OCI-LY3 (cell line): ENCODE data around the gene RNF40.

Experiments
- H2AFZ ChIP-seq: fragments of 200-600, 300-600 bp; shearing (Covaris generic); 2 replicates; pipeline ENCODE4 v1.6.0; 2014; ENCODE audit warnings: antibody characterized with exemption, low read depth, low read length
- H3K27ac ChIP-seq: fragments of 200-600, 300-600 bp; sonication (generic); 2 replicates; pipeline ENCODE4 v1.5.1; 2014; ENCODE audit warnings: mild to moderate bottlenecking, low read length, moderate library complexity, mixed read lengths
- H3K27me3 ChIP-seq: fragments of 200-600, 300-600 bp; sonication (generic); 2 replicates; pipeline ENCODE4 v1.6.1; 2014; ENCODE audit warnings: low read depth, low read length, mixed read lengths
- H3K36me3 ChIP-seq: fragments of 200-600, 300-600 bp; sonication (generic); replicated peaks from 2 replicates; pipeline ENCODE3; 2014; ENCODE audit warnings: low read depth, low read length, mixed read lengths
- H3K4me1 ChIP-seq: fragments of 300-600, 200-600 bp; sonication (generic); 2 replicates; pipeline ENCODE4 v1.6.1; 2014; ENCODE audit warnings: low read length, mixed read lengths
- H3K4me2 ChIP-seq: fragments of 200-600, 300-600 bp; sonication (generic); 2 replicates; pipeline ENCODE4 v1.6.1; 2014; ENCODE audit warnings: low read length, mixed read lengths
- H3K4me3 ChIP-seq: fragments of 300-600, 200-600 bp; sonication (generic); 2 replicates; pipeline ENCODE4 v1.5.1; 2014; ENCODE audit warnings: antibody characterized with exemption, mild to moderate bottlenecking, low read length, moderate library complexity
- H3K79me2 ChIP-seq: fragments of 300-600, 200-600 bp; shearing (Covaris generic); 2 replicates; pipeline ENCODE4 v1.6.1; 2014; ENCODE audit warnings: mild to moderate bottlenecking, low read length, mixed read lengths
- H3K9ac ChIP-seq: fragments of 300-600, 200-600 bp; shearing (Covaris generic); 2 replicates; pipeline ENCODE4 v1.6.0; 2014; ENCODE audit warnings: mild to moderate bottlenecking, low read length, moderate library complexity
- H3K9me3 ChIP-seq: fragments of 200-600, 300-600 bp; shearing (Covaris generic); 2 replicates; pipeline ENCODE4 v1.6.1; 2014; ENCODE audit warnings: low read length, mixed read lengths; ENCODE audit not compliant: insufficient read depth
- H4K20me1 ChIP-seq: fragments of 200-600, 300-600 bp; sonication (generic); 2 replicates; pipeline ENCODE4 v1.6.1; 2016; ENCODE audit warnings: low read length, mixed read lengths; ENCODE audit not compliant: insufficient read depth
- CTCF ChIP-seq: fragments of 200-600, 300-600 bp; sonication (generic); IDR thresholded peaks from 2 replicates; pipeline ENCODE4 v1.5.1; 2014; ENCODE audit warnings: antibody characterized with exemption, low read length, low read depth
- EZH2phosphoT487 ChIP-seq: fragments of 200-600 bp; shearing (Covaris generic); IDR thresholded peaks from 2 replicates; pipeline ENCODE4 v1.6.1; 2018; ENCODE audit warnings: antibody characterized with exemption, mixed run types, low read depth

The RNF40 gene

GRCh38 chr16:30721167-30721566 lies 41.0 kb upstream of the RNF40 start:
- no peaks in the 10 kb centered on the region; the same call in 1 of the 2 replicates for H4K20me1 ChIP-seq
- TF ChIP-seq EZH2phosphoT487 = no peak
- TF ChIP-seq CTCF = no peak
- peaks cover 79% of the 10 kb centered on the region for H3K36me3 ChIP-seq
- H3K27me3 ChIP-seq = no peaks in the 10 kb centered on the region
- H2AFZ ChIP-seq = no peak overlapping the region
- no peak overlapping the region for H3K4me2 ChIP-seq
- peaks cover 7% of the 10 kb centered on the region for H3K4me1 ChIP-seq
- no peaks in the 10 kb centered on the region for H3K9me3 ChIP-seq
- H3K27ac ChIP-seq = no peak overlapping the region
- H3K79me2 ChIP-seq = peaks cover 53% of the 10 kb centered on the region
- no peak overlapping the region for H3K4me3 ChIP-seq
- H3K9ac ChIP-seq = no peak overlapping the region

DNA sequence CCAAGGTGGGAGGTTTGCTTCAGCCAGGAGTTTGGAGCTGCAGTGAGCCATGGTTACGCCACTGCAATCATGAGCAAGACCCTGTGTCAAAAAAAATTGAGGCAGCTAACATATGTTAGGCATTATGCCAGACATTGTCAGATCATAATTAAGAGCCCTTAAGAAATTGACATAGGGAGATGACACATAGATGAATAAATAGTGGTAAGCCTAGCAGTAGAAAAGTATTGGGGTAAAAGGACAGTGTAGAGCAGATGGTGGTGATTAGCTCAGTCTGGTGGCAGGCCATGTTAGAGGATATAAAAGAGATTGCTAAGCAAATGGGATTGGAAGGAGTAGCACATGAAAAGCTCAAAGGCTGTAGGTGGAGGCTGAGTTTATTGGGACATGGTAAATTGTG lies 40.5 kb upstream of the RNF40 start:
- Histone ChIP-seq H3K79me2 (peaks cover 48% of the 10 kb centered on the region), H4K20me1 (no peaks in the 10 kb centered on the region; the same call in 1 of the 2 replicates), H3K4me1 (peaks cover 7% of the 10 kb centered on the region), H3K4me3 (no peak overlapping the region), H3K27me3 (no peaks in the 10 kb centered on the region), H3K9me3 (no peaks in the 10 kb centered on the region), H3K27ac (no peak overlapping the region), H3K36me3 (peaks cover 77% of the 10 kb centered on the region), H3K9ac (no peak overlapping the region), H3K4me2 (no peak overlapping the region), H2AFZ (no peak overlapping the region)
- TF ChIP-seq CTCF = no peak
- TF ChIP-seq EZH2phosphoT487 = no peak

- Histone ChIP-seq H3K79me2 (peaks cover 47% of the 10 kb centered on the region), H4K20me1 (no peaks in the 10 kb centered on the region; the same call in 1 of the 2 replicates), H3K9ac (no peak overlapping the region), H3K9me3 (no peaks in the 10 kb centered on the region), H3K36me3 (peaks cover 69% of the 10 kb centered on the region), H2AFZ (no peak overlapping the region), H3K27ac (no peak overlapping the region), H3K4me3 (no peak overlapping the region), H3K4me2 (no peak overlapping the region), H3K4me1 (peaks cover 7% of the 10 kb centered on the region), H3K27me3 (no peaks in the 10 kb centered on the region)
- no peak for TF ChIP-seq EZH2phosphoT487
- TF ChIP-seq CTCF = no peak; the same call in 1 of the 2 replicates
Measured at GRCh38 chr16:30722443-30722842, 39.7 kb upstream of the RNF40 start.

GRCh38 chr16:30722916-30723315 lies 39.2 kb upstream of the RNF40 start:
- Histone ChIP-seq H3K27ac (no peak overlapping the region), H4K20me1 (no peaks in the 10 kb centered on the region; the same call in 1 of the 2 replicates), H3K79me2 (peaks cover 43% of the 10 kb centered on the region; the same call in 1 of the 2 replicates), H3K27me3 (no peaks in the 10 kb centered on the region), H3K36me3 (peaks cover 69% of the 10 kb centered on the region), H3K4me1 (peaks cover 7% of the 10 kb centered on the region), H2AFZ (no peak overlapping the region), H3K9me3 (no peaks in the 10 kb centered on the region), H3K4me2 (no peak overlapping the region), H3K9ac (no peak overlapping the region), H3K4me3 (no peak overlapping the region)
- TF ChIP-seq CTCF (no peak), EZH2phosphoT487 (no peak)
